NCI-H82 treated with DMSO at 0.1 percent for 48 hours (cell line): ENCODE results near the gene RIN1.
"Not testable (repeated sequence)": the region's sequence is repeated elsewhere in the genome, so short reads cannot be mapped to it uniquely, and the experiment has no call there.

Source experiments
- DNase-seq: peaks from one replicate; lab custom pipeline; 2025; ENCODE audit not compliant: unreplicated experiment; lab: John Stamatoyannopoulos, UW

RIN1 gene

GRCh38 chr11:66361502-66361941, 25.3 kb upstream of the RIN1 start:
- no peak for DNase-seq

GRCh38 chr11:66360406-66361073, 24.3 kb upstream of the RIN1 start:
- no peak for DNase-seq

DNA sequence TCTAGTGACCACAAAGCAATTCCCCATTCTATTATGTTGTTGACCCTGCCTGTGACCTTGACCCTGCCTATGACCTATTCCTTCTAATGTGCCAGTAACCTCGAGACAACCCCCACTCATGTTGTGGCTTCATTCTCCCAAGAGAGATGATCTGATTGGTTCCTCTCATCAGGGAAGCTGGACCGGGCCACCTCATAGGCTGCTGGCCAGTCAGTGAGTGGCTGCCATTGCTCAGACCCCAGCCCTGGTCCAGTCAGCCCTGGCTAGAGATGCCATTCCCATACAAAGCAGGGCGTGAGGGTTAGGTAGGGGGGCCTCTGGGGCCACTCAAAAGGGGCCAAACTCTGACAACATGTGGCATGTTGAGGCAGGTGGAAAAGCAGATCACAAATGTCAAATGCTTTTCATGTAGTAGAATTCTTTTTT, 23.4 kb upstream of the RIN1 start:
- no peak for DNase-seq

GRCh38 chr11:66350560-66351235, 14.5 kb upstream of the RIN1 start:
- DNase-seq: not testable (repeated sequence)

GRCh38 chr11:66349084-66349386, 12.8 kb upstream of the RIN1 start:
- DNase-seq: no peak

DNA sequence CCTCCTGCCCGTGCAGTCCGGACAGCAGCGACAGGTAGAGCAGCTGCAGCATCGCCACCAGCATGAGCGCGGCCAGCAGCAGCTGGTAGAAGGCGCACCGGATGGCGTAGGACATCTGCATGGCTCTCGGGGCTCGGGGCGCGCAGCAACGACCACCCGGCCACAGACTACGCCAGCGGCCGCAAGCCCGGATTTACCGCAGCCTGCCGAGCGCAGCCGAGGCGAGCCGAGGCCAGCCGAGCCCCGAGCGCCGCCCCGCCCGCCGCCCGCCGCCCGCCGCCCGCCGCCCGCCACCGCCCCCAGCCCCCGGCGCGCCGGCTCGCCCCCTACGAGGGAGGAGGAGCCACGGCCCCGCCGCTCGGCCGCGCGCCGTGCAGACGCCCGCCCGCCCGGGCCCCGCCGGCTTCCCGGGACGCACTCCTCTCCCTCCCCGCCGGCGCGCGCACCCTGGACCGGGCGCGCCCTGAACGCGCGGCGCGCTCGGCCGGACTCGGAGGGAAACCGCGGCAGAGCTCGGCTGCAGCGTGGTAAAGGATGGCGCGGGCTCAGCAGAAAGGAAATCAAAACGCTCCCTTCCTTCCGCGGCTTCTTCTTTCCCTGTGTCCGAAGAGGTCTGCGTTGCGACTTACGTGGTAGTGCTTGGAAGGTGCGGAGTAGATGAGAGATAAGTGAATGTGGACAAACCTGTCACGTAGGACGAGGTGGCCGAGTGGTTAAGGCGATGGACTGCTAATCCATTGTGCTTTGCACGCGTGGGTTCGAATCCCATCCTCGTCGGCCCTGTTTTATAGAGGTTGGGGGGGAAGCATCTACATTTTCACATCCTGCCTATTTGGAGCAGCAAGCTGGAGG, 11.4 kb upstream of the RIN1 start, which contains the start of gene B4GAT1:
Gene B4GAT1 (minus strand): TSS at position 205 of the 852 bp plus-strand sequence. CDS start 84 bp downstream, at position 121.
- peak; percentile 54 for DNase-seq

GRCh38 chr11:66346476-66347424, 10.5 kb upstream of the RIN1 start:
- DNase-seq: no peak

- DNase-seq: no peak
These were observed 9.0 kb upstream of the RIN1 start for GRCh38 chr11:66345316-66345649.

DNA sequence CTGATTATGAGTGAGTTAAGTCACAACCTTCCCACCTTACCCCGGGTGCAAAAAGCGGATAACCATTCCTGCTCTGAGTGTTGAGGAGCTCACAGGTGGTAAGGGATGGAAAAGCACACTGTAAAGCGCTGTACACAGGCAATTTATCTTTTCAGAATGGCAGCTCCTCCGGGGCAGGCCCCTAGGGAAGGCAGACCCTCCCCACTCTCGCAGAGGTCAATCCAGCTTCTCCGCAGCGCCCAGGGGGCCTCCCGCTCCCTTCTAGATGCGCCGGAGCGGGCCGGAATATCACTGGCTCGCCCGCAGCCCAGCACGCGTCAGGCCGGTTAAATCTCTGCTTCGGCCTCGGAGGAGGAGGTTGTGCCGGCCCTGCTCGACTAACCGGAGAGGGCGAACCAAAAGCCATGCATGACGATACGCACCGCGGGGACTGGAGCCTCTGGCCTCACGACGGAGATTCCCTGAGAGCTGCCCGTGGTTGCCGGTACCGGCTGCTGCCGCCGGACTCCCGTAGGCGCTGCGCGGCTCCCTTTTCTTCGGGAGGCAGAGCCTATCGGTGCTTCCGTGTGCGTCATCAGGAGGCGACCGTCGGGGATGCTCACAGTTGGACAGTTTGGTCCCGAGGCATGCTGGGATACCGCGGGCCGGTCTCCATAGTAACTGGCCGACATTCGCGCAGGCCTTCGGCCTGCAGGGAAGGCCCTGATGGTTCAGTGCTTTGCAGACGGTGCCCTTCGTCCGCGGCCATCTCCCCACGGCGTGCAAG, 8.5 kb upstream of the RIN1 start, which contains the start of gene BRMS1:
Gene BRMS1 (minus strand): TSS at position 555 of the 766 bp plus-strand sequence. CDS start 2,870 bp downstream, outside the sequence.
- peak; percentile 71 for DNase-seq

- no peak for DNase-seq
These were observed 6.9 kb upstream of the RIN1 start for GRCh38 chr11:66343176-66343575.

GRCh38 chr11:66341502-66342126, 5.4 kb upstream of the RIN1 start:
- DNase-seq: no peak

DNA sequence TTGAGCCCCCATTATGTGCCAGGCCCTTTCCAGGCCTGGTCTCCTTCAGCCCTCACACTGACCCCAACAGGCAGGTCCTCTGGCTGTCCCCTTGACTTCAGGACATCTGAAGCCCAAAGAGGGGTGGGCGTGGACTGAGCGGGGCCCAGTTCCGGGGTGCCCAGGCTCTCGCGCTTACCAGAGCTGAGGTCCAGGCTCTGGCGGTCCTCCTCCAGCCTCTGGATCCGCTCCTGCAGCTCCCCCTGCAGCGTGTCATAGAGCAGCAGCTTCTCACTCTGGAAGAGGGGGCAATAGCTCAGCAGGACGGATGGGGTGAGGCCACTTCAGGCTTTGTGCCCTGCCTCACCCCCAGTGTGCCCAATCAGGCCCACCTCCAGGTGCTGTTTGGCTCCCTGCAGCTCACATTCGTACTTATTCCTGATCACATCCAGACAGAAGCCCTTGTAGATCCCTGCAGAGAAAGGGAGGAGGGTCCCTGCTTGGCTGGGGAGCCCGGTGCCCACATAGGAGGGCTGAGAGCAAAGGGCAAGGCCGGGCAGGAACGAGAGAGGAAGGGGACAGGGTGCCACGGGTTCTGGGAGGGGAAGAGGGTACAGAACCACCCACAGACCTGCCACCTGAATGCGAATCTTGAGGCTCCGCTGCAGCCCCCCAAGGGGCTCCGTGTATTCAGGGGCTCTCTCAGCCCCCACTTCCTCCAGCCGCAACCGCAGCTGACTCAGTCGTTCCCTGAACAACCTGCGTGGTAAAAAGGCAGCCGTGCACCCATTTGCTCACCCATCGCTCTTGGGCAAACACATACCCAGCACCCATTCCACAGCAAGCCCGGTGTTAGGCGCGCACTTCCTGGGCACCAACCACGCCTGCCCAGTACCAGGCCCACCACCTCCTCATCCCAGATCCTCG, 4.6 kb upstream of the RIN1 start:
- DNase-seq: no peak

- no peak for DNase-seq
These were observed 3.7 kb upstream of the RIN1 start for GRCh38 chr11:66339686-66340483.

DNA sequence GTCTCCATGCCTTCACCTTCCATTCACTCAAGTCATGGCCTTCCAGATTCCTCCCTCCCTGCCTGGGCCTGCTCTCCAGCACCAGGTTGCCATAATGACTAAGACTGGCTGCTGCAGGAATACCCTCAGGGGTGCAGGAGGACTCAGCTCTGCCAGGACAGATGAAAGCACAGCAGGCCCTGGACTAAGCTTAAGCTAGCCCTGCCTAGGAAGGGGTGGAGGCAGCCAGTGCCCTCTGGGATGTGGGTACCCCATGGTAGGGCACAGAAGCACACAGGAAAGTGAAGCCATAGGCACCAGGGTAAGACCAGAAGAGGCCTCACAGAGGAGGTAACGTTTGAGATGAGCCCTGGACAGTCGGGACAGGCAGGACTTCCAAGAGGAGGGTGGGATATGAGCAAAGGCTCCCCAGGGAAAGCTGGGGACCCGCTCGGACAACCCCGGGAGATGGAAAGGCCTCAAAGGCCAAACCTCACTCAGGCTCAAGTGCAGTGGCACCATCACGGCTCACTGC, 3.0 kb upstream of the RIN1 start:
- no peak for DNase-seq

DNA sequence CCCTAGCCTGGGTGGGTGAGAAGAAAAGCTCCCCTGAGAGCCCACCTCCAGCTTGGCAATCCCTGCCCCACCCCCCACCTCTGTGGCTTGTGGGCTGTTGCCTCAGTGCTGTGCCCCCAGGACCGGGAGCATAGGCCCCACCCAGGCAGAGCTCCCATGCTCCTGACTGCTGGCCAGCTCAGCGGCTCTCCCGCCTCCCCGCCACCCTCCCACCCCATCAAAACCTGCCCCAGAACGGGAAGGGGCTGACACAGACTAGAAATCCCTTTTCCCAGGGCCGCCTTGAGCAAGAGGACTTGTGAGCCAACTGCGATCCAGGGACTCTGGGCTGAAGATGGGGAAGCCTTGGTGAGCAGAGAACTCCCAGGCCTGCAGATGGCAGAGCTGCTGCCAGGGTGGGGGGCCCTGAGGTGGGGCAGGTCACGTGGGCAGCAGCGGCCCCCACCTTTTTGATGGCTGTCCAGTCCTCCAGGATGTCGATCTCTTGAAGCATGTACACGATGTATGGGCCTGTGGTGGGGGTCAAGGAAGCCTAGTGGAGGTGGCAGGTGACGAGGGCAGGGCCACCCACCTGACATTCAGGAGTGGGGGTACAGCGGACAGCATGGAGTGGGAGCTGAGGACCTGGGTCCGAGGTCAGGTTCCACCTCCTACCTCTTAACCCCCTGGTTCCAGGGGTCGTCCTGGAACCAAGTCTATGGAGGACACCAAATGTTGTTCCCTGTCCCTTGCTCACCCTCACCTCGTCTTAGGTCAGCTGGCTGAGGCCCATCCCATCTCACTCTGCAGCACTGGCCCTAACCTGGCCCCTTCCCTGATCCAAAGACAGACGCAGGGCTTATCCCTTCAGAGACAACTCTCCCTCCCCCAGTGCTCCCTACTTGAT, 2.3 kb upstream of the RIN1 start:
- no peak for DNase-seq

DNA sequence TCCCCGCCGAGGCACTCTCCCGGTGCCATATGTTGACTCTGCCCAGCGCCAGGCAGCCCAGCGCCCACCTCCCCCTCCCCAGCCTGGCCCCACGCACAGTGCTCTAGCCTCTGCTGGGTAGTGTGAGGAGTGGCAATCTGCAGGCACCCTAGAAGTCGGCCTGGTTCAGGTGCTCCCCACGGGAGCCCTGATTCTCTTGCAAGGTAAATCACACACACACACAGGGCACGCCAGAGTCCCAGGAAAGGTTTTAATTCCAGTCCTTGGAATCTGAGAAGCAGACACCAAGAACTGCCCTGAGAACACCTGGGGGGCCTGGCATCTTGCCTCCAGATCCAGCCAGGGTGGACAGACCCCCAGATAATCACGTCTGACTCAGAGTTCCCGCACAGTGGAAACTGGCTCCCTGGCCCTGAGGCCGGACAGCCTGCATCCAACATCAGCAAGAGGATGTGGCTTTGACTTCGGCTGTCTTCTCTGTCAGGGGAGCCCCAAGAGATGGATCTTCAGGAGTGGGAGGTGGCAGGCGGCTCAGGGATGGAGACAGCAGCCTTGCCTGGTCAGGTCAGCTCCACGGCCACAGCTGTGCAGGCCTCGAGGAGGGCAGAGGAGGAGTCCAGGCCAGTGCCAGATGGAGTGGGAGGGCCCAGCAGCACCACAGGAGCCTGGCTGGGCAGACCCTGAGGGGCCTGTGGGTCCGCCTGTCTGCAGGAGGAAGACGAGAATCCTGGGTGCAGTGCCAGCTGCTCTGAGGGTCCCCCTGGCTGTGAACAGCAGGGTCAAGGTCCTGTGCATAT, 1.1 kb upstream of the RIN1 start:
- no peak for DNase-seq
